ENCODE data around the gene HOGA1.

The HOGA1 gene

DNA sequence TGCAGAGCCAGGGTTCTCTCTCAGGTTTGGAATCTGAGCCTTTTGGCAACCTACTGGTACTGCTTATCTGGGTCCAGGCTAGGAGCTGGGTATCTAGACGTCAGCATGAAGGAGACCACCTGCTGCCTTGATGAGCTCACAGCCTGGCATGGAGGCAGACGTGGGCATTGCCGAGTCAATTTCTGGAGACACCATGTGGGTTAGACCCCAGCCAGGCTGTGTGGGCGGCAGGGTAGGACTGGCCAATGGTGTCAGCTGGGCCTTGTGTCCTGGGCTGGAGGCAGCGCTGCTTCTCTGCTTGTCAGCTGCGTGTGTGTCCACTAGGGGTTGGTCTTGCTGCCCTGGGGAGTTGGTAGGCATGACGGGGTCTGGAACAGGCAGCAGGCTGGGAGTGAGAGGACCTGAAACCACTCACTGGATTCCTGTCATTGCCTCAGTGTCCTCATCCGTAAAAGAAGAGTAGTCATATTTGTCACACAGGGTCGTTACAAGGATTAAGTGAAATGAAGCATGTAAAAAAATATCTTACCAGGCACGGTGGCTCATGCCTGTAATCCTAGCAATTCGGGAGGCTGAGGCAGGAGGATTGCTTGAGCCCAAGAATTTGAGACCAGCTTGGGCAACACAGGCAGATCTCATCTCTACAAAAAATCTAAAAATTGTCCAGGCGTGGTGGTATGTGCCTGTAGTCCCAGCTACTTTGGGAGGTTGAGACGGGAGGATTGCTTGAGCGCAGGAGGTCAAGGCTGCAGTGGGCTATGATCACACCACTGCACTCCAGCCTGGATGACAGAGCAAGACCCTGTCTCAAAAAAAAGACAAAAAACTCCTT lies 43.3 kb upstream of the HOGA1 start:
- H3K4me1 ChIP-seq (ENCODE audit: insufficient read depth, insufficient read length), result peaks cover 16% of the 10 kb centered on the region
- no peaks in the 10 kb centered on the region for H3K27me3 ChIP-seq (ENCODE audit: insufficient read depth, insufficient read length)
- no peak overlapping the region for H3K4me3 ChIP-seq (ENCODE audit: insufficient read length, low read depth)
- no peak overlapping the region for H3K9ac ChIP-seq (ENCODE audit: insufficient read length, low read depth)
- no peaks in the 10 kb centered on the region for H3K36me3 ChIP-seq (ENCODE audit: insufficient read depth, insufficient read length, low read length)
- TF ChIP-seq YY1 (IDR thresholded peaks at IDR 0.05; ENCODE audit: insufficient read depth, insufficient read length), result no peak
- no peak for TF ChIP-seq ZNF274 (IDR thresholded peaks at IDR 0.05; ENCODE audit: low read depth, low read length)
- TF ChIP-seq SUZ12 (IDR thresholded peaks at IDR 0.05; ENCODE audit: extremely low read depth, insufficient read depth, insufficient read length), result no peak
- no peak for DNase-seq (ENCODE audit: low read depth, low spot score)
- no peaks in the 10 kb centered on the region for H3K9me3 ChIP-seq (ENCODE audit: insufficient read depth, low read length)

DNA sequence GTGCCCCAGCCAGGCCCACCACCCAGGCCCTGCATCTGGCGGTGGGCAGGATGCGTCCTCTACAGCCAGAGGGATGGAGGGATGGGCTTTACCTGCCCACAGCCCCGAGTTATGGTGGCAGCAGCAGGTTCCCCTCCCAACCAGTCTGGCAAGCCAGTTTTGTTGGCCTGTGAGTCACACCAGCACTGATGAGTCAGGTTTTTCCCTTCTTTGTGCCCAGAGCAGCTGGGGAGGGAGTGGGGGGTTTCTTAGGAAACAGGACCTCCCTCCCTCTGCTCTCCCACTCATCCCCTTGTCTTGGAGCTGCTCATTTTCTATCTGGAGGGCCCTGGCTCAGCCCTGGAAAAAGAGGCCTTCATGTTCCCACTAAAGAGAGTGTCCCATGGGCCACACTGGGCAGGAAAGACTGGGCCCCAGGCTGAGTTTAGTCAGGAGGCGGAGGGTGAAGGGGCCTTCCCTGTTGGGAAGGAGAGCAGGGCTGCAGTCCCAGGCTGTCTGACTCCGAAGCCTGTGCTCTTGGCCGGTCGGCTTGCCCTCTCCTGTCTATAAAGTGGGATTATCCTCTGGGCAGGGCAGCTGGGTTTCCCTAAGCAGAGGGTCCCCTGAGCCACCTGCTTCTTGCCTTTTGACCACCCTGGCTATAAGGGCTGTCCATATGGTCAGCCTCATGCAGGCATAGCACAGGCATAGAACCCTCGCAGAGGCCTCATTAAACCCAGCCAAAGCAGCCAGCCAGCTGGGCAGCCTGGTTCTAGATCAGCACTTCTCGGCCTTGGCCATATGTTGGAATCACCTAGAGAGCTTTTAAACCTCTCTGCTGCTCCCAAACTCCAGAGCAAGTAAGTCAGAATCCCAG lies 41.8 kb upstream of the HOGA1 start:
- TF ChIP-seq SUZ12 (IDR thresholded peaks at IDR 0.05; ENCODE audit: extremely low read depth, insufficient read depth, insufficient read length), result no peak
- TF ChIP-seq YY1 (IDR thresholded peaks at IDR 0.05; ENCODE audit: insufficient read depth, insufficient read length), result no peak
- no peak for TF ChIP-seq ZNF274 (IDR thresholded peaks at IDR 0.05; ENCODE audit: low read depth, low read length)
- DNase-seq (ENCODE audit: low read depth, low spot score), result peak; percentile 55
- peak overlapping the region; percentile 58 for H3K9ac ChIP-seq (ENCODE audit: insufficient read length, low read depth)
- H3K9me3 ChIP-seq (ENCODE audit: insufficient read depth, low read length), result no peaks in the 10 kb centered on the region
- no peak overlapping the region for H3K4me3 ChIP-seq (ENCODE audit: insufficient read length, low read depth)
- no peaks in the 10 kb centered on the region for H3K36me3 ChIP-seq (ENCODE audit: insufficient read depth, insufficient read length, low read length)
- H3K27me3 ChIP-seq (ENCODE audit: insufficient read depth, insufficient read length), result no peaks in the 10 kb centered on the region
- H3K4me1 ChIP-seq (ENCODE audit: insufficient read depth, insufficient read length), result peaks cover 21% of the 10 kb centered on the region

DNA sequence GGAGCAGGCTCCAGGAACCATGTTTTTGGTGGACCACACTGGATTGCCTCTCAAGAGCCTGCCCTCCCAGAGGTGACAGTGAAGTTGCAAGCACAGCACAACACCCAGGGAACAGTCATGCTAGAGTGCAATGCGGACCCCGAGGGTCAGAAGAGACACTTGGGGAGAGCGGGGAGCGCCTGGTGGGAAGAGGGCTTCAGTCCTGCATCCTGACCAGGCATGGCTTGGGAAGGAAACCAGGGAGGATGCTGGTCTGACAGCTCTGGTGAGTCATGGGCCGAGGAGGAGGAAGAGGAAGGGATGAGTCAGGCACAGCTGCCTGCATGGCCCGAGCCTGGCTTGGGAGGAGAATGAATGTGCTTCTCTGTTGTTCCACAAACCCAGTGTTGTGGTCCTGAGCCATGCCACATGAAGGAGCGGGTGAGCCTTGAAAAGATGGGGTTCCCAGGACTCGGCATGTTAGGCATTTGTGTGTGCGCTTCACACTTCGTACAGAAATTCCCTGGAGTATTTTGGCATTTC lies 41.1 kb upstream of the HOGA1 start:
- Histone ChIP-seq H3K9ac (ENCODE audit: insufficient read length, low read depth) (no peak overlapping the region), H3K4me3 (ENCODE audit: insufficient read length, low read depth) (no peak overlapping the region), H3K27me3 (ENCODE audit: insufficient read depth, insufficient read length) (no peaks in the 10 kb centered on the region), H3K9me3 (ENCODE audit: insufficient read depth, low read length) (no peaks in the 10 kb centered on the region), H3K36me3 (ENCODE audit: insufficient read depth, insufficient read length, low read length) (no peaks in the 10 kb centered on the region), H3K4me1 (ENCODE audit: insufficient read depth, insufficient read length) (peaks cover 21% of the 10 kb centered on the region)
- TF ChIP-seq SUZ12 (IDR thresholded peaks at IDR 0.05; ENCODE audit: extremely low read depth, insufficient read depth, insufficient read length), result no peak
- no peak for TF ChIP-seq YY1 (IDR thresholded peaks at IDR 0.05; ENCODE audit: insufficient read depth, insufficient read length)
- no peak for TF ChIP-seq ZNF274 (IDR thresholded peaks at IDR 0.05; ENCODE audit: low read depth, low read length)
- no peak for DNase-seq (ENCODE audit: low read depth, low spot score)

DNA sequence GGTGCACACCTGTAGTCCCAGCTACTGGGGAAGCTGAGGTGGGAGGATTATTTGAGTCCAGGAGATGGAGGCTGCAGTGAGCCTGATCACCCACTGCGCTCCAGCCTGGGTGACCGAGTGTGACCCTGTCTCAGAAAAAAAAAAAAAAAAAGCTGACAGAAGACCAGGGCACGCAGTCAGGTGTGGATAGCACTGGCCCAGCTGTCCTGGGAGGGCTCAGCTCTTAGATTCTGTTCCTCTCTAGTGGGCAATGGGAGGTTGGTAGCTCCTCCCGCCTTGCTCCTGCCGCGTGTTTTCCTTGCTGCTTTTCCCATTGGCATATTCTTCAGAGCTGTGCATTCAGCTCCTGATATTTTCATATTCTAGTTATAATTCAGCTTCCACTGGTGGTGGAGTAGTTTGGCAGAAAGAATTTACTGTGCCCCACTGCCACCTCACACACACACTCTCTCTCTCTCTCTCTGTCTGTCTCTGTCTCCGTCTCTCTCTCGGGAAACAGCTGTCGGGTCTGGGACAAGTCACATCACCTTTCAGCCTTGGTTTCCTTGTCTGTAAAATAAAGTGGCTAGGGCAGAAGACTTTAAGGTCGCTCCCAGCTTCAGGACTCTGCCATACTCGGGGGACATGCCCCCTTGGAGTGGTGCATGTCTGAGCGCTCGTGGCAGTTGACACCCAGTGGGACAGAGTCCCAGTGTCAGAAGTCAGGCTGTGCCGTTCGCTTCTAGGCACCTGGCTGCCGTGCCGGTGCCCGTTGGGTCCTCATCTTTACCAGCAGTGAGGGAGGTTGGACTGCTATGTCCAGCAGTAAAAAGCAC lies 37.5 kb upstream of the HOGA1 start:
- no peaks in the 10 kb centered on the region for H3K9me3 ChIP-seq (ENCODE audit: insufficient read depth, low read length)
- no peaks in the 10 kb centered on the region for H3K27me3 ChIP-seq (ENCODE audit: insufficient read depth, insufficient read length)
- no peaks in the 10 kb centered on the region for H3K36me3 ChIP-seq (ENCODE audit: insufficient read depth, insufficient read length, low read length)
- DNase-seq (ENCODE audit: low read depth, low spot score), result no peak
- TF ChIP-seq YY1 (IDR thresholded peaks at IDR 0.05; ENCODE audit: insufficient read depth, insufficient read length) (no peak), ZNF274 (IDR thresholded peaks at IDR 0.05; ENCODE audit: low read depth, low read length) (no peak), SUZ12 (IDR thresholded peaks at IDR 0.05; ENCODE audit: extremely low read depth, insufficient read depth, insufficient read length) (no peak)
- no peak overlapping the region for H3K4me3 ChIP-seq (ENCODE audit: insufficient read length, low read depth)
- H3K9ac ChIP-seq (ENCODE audit: insufficient read length, low read depth), result no peak overlapping the region
- H3K4me1 ChIP-seq (ENCODE audit: insufficient read depth, insufficient read length), result peaks cover 26% of the 10 kb centered on the region

DNA sequence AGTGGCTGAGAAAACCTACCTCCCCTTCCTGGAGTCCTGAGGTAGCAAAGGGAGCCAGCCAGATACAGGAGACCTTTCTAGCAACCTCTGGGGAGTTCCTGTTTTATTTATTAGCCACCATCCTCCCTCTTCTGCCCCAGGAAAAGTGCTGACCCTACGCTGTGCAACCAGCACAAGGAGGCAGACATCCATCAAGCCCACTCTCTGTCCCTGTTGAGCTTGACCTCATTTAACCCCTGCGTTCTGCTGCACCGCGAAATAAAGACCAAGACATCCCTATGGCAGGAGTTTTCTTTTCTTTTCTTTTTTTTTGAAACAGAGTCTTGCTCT lies 37.0 kb upstream of the HOGA1 start:
- Histone ChIP-seq H3K9me3 (ENCODE audit: insufficient read depth, low read length) (no peaks in the 10 kb centered on the region), H3K9ac (ENCODE audit: insufficient read length, low read depth) (no peak overlapping the region), H3K27me3 (ENCODE audit: insufficient read depth, insufficient read length) (no peaks in the 10 kb centered on the region), H3K36me3 (ENCODE audit: insufficient read depth, insufficient read length, low read length) (no peaks in the 10 kb centered on the region), H3K4me1 (ENCODE audit: insufficient read depth, insufficient read length) (peaks cover 26% of the 10 kb centered on the region), H3K4me3 (ENCODE audit: insufficient read length, low read depth) (no peak overlapping the region)
- TF ChIP-seq SUZ12 (IDR thresholded peaks at IDR 0.05; ENCODE audit: extremely low read depth, insufficient read depth, insufficient read length) (no peak), ZNF274 (IDR thresholded peaks at IDR 0.05; ENCODE audit: low read depth, low read length) (no peak), YY1 (IDR thresholded peaks at IDR 0.05; ENCODE audit: insufficient read depth, insufficient read length) (no peak)
- no peak for DNase-seq (ENCODE audit: low read depth, low spot score)

DNA sequence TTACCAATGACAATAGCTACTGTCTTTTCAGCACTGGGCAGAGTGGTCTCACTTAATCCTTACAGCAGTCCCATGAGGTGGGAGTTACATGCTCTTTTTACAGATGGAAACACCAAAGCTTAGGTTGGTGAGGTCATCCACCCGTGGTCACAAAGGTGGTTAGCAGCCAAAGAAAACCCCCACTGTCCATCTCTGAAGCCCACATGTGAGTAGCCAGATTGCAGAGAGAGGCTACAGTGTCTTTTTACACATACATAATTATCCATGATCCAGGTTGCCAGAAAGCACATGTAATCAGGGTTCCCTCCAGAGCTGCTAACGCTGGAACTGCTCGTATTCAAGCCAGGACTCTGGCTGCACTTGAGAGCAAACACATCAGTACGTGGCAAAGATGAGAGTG lies 36.2 kb upstream of the HOGA1 start:
- Histone ChIP-seq H3K36me3 (ENCODE audit: insufficient read depth, insufficient read length, low read length) (peaks cover 3% of the 10 kb centered on the region), H3K9me3 (ENCODE audit: insufficient read depth, low read length) (no peaks in the 10 kb centered on the region), H3K9ac (ENCODE audit: insufficient read length, low read depth) (no peak overlapping the region), H3K27me3 (ENCODE audit: insufficient read depth, insufficient read length) (no peaks in the 10 kb centered on the region), H3K4me1 (ENCODE audit: insufficient read depth, insufficient read length) (peaks cover 21% of the 10 kb centered on the region), H3K4me3 (ENCODE audit: insufficient read length, low read depth) (no peak overlapping the region)
- TF ChIP-seq YY1 (IDR thresholded peaks at IDR 0.05; ENCODE audit: insufficient read depth, insufficient read length), result no peak
- no peak for TF ChIP-seq ZNF274 (IDR thresholded peaks at IDR 0.05; ENCODE audit: low read depth, low read length)
- no peak for TF ChIP-seq SUZ12 (IDR thresholded peaks at IDR 0.05; ENCODE audit: extremely low read depth, insufficient read depth, insufficient read length)
- DNase-seq (ENCODE audit: low read depth, low spot score), result no peak

Measured in NT2/D1 (cell line).